HG03354 (cell line): Measurements from ENCODE around the gene ZNF22.
"Not testable (repeated sequence)": the region's sequence is repeated elsewhere in the genome, so short reads cannot be mapped to it uniquely, and the experiment has no call there.

Source experiments
- ATAC-seq: cut with Tn5 transposase; IDR thresholded peaks from one replicate; pipeline ENCODE4 v1.9.1; 2021; ENCODE audit warnings: mild to moderate bottlenecking; ENCODE audit not compliant: unreplicated experiment, poor library complexity, severe bottlenecking

Gene ZNF22

DNA sequence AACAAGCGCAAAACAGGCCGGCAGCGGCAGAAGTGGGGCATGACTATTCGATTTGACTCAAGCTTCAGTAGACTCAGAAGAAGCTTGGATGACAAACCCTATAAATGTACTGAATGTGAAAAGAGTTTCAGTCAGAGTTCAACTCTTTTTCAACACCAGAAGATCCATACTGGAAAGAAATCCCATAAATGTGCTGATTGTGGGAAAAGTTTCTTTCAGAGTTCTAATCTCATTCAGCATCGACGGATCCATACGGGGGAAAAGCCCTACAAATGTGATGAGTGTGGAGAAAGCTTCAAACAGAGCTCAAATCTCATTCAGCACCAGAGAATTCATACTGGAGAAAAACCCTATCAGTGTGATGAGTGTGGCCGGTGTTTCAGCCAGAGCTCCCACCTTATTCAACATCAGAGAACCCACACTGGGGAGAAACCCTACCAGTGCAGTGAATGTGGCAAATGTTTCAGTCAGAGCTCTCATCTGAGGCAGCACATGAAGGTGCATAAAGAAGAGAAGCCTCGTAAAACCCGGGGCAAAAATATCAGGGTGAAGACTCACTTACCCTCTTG is 2.8 kb downstream of the ZNF22 start:
- no peak for ATAC-seq

DNA sequence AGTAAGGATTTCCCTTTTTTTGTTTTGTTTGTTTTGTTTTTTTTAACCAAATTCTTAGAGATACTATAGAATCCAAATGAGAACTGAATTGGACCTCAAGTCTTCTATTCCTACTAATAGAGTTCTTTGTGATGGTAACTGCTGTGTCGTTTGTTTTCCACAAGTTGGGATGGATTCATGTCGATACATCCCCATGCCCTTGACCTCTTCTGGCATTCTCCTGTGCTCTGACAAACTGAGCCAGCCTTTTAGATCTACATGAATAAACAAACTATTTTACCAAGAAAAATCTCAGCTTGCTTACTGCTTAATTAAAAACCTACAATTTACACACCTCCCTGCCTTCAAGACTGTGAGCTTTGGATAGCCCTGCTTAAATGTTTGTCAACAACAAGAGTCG is 3.9 kb downstream of the ZNF22 start:
- no peak for ATAC-seq

- ATAC-seq = no peak
Observed at GRCh38 chr10:45005284-45005683, 4.6 kb downstream of the ZNF22 start.

DNA sequence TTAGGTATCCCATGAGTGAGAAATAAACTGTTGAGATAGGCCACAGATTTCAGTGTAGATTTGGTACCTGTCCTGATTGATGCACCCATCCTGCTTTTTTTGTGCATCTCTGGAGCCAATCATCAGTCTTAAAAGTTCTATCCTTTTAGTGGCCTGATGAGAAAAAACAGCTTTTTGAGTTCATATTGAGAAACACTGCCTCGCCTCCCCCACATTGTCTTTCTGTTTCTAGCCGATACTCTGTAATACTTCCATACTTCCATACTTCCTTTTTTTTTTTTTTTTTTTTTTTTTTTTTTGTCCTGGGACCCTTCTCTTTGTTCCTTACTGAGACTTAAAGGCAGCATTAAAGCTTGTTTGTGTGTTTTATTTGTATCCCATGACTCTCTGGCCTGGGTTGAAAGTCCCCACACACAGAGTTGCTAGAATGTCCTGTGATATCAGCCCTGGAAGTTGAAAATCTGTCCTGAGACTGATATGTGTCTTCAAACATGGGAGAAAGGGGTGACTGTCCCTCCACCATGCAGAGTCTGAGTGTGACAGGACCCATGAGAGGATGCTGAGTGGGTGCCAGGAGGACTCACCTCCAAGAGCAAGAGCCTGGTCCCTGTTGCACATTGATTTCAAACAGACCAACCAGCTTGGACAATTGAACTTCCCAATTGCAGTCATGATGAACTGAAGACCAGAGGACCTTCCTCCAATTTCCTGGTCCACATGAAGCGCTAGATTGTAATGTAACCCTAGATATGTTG is 5.7 kb downstream of the ZNF22 start:
- ATAC-seq = no peak

DNA sequence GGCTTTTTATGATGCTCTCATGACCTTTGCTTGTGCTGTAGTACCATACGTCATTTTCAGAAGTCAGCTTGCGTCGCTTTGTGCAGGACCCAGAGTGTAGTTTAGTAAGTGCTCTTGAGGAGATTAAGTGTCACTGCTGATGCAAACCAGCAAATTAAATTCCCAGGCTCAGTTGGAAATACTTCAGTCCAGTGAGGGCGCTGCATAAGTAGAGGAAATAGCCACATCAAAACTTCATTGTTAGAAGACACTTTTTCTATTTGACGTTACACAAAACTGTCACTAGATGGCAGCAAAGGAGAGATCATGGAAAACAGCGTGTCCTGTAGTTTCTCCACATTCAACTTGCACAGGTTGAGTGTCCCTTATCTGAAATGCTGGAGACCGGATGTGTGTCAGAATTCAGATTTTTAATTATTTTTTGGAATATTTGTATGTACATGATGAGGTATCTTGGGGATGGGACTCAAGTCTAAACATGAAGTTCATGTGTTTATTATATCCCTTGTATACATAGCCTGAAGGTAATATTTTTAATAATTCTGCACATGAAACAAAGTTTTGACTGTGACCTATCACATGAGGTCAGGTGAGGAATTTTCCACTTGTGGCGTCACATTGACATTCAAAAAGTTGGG is 7.9 kb downstream of the ZNF22 start:
- peak; percentile 87 for ATAC-seq

DNA sequence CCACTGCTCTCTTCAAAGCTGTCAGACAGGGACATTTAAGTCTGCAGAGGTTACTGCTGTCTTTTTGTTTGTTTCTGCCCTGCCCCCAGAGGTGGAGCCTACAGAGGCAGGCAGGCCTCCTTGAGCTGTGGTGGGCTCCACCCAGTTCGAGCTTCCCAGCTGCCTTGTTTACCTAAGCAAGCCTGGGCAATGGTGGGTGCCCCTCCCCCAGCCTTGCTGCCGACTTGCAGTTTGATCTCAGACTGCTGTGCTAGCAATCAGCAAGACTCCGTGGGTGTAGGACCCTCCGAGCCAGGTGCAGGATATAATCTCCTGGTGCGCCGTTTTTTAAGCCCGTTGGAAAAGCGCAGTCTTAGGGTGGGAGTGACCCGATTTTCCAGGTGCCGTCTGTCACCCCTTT is 13.8 kb downstream of the ZNF22 start:
- not testable (repeated sequence) for ATAC-seq

DNA sequence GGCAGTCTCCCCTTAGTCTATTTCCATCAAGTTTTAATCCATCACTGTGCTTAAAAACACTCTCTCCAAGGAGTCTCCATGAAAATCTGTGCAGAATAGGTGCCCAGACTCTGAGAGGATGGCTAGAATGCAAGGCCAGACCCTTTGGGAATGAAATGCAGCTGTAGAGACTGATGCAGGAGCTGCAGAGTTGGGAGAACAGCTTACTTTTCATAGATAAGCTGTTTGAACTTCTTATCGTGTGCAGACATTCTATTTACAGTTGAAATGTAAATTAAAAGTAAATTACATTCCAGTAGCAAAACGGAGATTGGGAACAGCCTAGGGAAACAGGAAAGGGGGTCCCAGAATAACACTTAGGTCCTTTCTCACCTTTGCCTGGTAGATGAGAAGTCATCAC is 14.9 kb downstream of the ZNF22 start:
- ATAC-seq = no peak

DNA sequence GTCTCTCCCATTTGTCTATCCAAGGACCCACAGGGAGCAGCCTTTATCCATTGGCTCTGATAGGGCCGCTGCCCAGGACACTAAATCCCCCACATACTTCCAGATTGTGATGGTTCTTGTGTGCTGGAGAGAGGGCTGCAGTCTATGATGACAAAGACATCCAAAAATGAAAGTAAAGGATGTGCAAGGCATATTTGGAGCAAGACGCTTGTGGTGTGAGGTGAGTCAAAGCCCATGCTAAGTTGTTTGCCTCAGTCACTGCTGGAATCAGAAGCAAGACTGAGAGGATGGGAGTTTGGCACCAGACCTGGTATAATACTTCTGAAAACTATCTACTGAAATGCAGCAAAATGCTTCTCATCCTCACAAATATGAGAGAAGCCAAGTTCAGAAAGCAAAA is 22.7 kb downstream of the ZNF22 start:
- no peak for ATAC-seq

GRCh38 chr10:45034301-45034700 is 33.6 kb downstream of the ZNF22 start:
- no peak for ATAC-seq

DNA sequence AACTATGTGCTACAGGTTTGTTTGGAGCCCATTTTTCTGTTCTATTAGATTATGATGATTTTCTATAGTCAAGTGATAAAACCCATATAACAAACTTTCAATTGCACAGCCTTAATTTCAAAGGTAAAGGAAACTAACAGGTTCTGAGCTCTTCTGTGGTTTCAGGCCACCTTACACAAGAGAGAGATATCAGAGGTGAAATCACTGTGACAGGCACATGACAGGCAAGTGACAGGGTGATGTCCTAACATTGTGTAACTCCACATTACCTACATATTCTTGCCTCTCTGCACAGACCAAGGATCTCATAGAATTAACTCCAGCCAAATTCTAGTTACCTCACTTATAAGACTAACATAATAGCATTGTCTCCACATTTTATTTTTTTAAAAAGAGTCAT is 35.0 kb downstream of the ZNF22 start:
- ATAC-seq = no peak

DNA sequence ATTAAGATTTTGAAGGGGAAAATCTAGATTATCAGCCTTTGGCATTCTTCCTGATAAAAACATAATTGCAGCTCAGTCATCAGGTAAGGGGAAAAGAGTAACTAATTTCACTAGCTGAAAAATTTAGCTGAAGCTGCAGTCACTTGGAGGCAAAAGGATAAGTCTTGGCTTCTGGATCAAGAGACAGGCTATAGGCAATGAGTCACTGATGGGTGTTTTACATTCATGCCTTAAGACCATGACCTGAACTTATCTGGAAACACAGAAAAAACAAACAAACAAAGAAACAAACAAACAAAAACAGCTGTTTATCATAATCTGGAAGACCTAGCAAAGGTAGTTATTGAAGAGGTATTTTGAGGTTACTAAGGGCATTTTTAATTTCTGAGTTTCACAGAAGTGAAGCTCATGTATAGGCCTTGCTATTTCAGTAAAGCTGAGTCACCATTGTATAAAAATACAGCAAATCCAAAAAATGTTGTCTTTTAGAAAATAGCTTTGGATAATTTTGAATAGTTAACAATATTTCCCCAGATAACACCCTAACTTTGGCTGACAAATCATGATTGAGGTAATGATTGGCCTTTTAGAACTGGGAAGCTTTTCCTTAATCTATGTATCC is 40.3 kb downstream of the ZNF22 start:
- ATAC-seq = no peak

GRCh38 chr10:45044290-45044689 is 43.6 kb downstream of the ZNF22 start:
- no peak for ATAC-seq

GRCh38 chr10:45050551-45051235 is 50.0 kb downstream of the ZNF22 start:
- ATAC-seq = no peak

GRCh38 chr10:45052700-45053099 is 52.0 kb downstream of the ZNF22 start:
- no peak for ATAC-seq

DNA sequence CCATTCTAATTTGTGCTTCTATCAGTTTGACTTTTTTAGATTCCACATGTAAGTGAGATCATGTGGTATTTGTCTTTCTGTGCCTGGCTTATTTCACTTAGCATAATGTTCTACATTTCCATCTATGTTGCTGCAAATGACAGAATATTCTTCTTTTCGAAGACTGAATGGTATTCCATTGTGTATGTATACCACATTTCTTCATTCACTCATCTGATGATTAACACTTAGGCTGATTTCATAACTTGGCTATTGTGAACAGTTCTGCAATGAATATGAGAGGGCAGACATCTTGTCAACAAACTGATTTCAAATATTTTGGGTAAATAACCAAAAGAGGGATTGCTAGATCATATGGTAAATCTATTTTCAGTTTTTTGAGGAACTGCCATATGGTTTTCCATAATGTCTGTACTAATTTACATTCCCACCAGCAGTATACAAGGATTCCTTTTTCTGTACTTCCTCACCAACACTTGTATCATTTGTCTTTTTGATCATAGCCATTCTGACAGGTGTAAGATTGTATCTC is 52.9 kb downstream of the ZNF22 start:
- ATAC-seq = no peak
